ENCODE measurements around the gene TSKU.

TSKU gene

GRCh38 chr11:76766521-76766920 is 16.6 kb upstream of the TSKU start:
- H3K9ac ChIP-seq (ENCODE audit: insufficient read length), result no peak overlapping the region
- TF ChIP-seq EZH2 (IDR thresholded peaks at IDR 0.05) (no peak), POLR2AphosphoS5 (IDR thresholded peaks at IDR 0.05; ENCODE audit: borderline replicate concordance, low read depth, low read length) (no peak), FOXP2 (optimal IDR thresholded peaks at IDR 0.05; ENCODE audit: control extremely low read depth, extremely low read length, insufficient read depth) (no peak)
- H3K4me3 ChIP-seq, result no peak overlapping the region
- DNase-seq (ENCODE audit: low read depth, low spot score), result no peak
- no peaks in the 10 kb centered on the region for H3K9me3 ChIP-seq (ENCODE audit: low read depth, low read length)
- no peaks in the 10 kb centered on the region for H3K36me3 ChIP-seq (ENCODE audit: insufficient read depth, low read length)
- no peak overlapping the region for H3K27ac ChIP-seq

DNA sequence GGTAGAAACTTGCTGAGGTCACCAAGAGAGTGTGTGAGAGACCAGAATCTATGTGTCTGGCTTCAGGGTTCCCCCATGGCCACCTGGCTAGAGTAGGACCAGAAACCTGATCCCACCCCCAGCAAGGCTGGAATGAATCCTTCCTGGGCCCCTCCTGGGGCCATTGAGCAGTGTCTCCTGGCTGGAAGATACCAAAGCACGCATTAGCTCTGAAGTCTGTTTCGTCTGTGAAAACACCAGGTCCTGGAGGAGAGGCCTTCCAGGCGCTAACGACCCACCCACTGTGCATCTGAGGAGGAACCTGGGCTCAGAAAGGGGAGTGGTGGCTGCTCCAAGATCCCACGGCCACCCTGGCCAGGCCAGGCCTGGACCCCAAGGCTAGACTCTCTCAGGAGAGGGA is 15.5 kb upstream of the TSKU start:
- Histone ChIP-seq H3K9me3 (ENCODE audit: low read depth, low read length) (no peaks in the 10 kb centered on the region), H3K4me3 (peak overlapping the region; percentile 9; the same call in 1 of the 2 replicates), H3K27ac (no peak overlapping the region), H3K9ac (ENCODE audit: insufficient read length) (no peak overlapping the region), H3K36me3 (ENCODE audit: insufficient read depth, low read length) (no peaks in the 10 kb centered on the region)
- TF ChIP-seq EZH2 (IDR thresholded peaks at IDR 0.05) (no peak), POLR2AphosphoS5 (IDR thresholded peaks at IDR 0.05; ENCODE audit: borderline replicate concordance, low read depth, low read length) (no peak), FOXP2 (optimal IDR thresholded peaks at IDR 0.05; ENCODE audit: control extremely low read depth, extremely low read length, insufficient read depth) (no peak)
- DNase-seq (ENCODE audit: low read depth, low spot score), result no peak

- DNase-seq (ENCODE audit: low read depth, low spot score), result no peak
- H3K4me3 ChIP-seq, result peak overlapping the region; percentile 29
- no peak overlapping the region for H3K27ac ChIP-seq
- TF ChIP-seq FOXP2 (optimal IDR thresholded peaks at IDR 0.05; ENCODE audit: control extremely low read depth, extremely low read length, insufficient read depth) (no peak), EZH2 (IDR thresholded peaks at IDR 0.05) (no peak), POLR2AphosphoS5 (IDR thresholded peaks at IDR 0.05; ENCODE audit: borderline replicate concordance, low read depth, low read length) (no peak)
- no peak overlapping the region for H3K9ac ChIP-seq (ENCODE audit: insufficient read length)
- H3K9me3 ChIP-seq (ENCODE audit: low read depth, low read length), result no peaks in the 10 kb centered on the region
- no peaks in the 10 kb centered on the region for H3K36me3 ChIP-seq (ENCODE audit: insufficient read depth, low read length)
Observed at GRCh38 chr11:76768088-76768908, 14.9 kb upstream of the TSKU start.

- Histone ChIP-seq H3K9me3 (ENCODE audit: low read depth, low read length) (no peaks in the 10 kb centered on the region), H3K9ac (ENCODE audit: insufficient read length) (no peak overlapping the region), H3K4me3 (peak overlapping the region; percentile 29; the same call in 1 of the 2 replicates), H3K36me3 (ENCODE audit: insufficient read depth, low read length) (no peaks in the 10 kb centered on the region), H3K27ac (no peak overlapping the region)
- TF ChIP-seq EZH2 (IDR thresholded peaks at IDR 0.05) (no peak), FOXP2 (optimal IDR thresholded peaks at IDR 0.05; ENCODE audit: control extremely low read depth, extremely low read length, insufficient read depth) (no peak), POLR2AphosphoS5 (IDR thresholded peaks at IDR 0.05; ENCODE audit: borderline replicate concordance, low read depth, low read length) (no peak)
- DNase-seq (ENCODE audit: low read depth, low spot score), result no peak
Observed at GRCh38 chr11:76768909-76769560, 14.1 kb upstream of the TSKU start.

DNA sequence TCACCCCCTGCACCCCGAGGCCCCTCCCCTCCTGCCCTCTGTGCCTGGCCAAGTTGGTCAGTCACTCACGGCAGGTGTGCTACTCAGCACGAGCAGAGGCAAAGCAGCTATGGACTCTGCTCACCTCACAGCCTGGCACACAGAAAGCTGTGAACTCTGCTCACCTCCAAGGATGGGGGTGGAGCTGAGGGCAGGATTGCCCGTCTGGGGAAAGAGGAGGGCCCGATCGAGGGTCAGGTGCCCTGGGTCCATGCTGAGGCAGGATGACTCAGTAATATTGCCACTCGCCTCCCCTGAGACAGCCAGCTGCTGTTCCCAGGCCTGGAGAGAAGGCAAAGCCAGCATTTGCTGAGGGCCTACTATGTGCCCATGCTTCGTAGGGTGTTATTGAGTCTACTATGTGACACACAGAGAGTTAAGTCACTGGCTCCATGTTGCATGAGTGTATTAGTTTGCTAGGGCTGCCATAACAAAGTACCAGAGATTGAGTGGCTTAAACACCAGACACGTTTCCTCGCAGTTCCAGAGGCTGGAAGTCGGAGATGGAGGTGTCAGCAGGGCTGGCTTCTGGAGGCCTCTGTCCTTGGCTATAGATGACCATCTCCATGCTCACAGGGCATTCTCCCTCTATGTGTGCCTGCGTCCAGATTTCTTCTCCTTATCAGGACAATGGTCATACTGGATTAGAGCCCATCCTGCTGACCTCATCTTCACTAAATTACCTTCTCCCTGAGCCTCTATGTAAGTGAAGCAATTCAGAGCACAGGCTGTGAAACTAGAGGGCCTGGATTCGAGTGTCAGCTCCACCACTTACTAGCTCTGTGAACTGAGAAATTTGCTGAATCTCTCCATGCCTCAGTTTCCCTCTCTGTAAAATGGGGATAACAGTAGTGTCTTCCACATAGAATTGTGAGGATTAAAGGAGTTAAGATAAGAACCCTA is 13.2 kb upstream of the TSKU start:
- H3K27ac ChIP-seq, result no peak overlapping the region
- no peaks in the 10 kb centered on the region for H3K36me3 ChIP-seq (ENCODE audit: insufficient read depth, low read length)
- no peaks in the 10 kb centered on the region for H3K9me3 ChIP-seq (ENCODE audit: low read depth, low read length)
- H3K9ac ChIP-seq (ENCODE audit: insufficient read length), result no peak overlapping the region
- TF ChIP-seq POLR2AphosphoS5 (IDR thresholded peaks at IDR 0.05; ENCODE audit: borderline replicate concordance, low read depth, low read length), result no peak
- no peak for TF ChIP-seq FOXP2 (optimal IDR thresholded peaks at IDR 0.05; ENCODE audit: control extremely low read depth, extremely low read length, insufficient read depth)
- TF ChIP-seq EZH2 (IDR thresholded peaks at IDR 0.05), result no peak
- H3K4me3 ChIP-seq, result no peak overlapping the region
- no peak for DNase-seq (ENCODE audit: low read depth, low spot score)

DNA sequence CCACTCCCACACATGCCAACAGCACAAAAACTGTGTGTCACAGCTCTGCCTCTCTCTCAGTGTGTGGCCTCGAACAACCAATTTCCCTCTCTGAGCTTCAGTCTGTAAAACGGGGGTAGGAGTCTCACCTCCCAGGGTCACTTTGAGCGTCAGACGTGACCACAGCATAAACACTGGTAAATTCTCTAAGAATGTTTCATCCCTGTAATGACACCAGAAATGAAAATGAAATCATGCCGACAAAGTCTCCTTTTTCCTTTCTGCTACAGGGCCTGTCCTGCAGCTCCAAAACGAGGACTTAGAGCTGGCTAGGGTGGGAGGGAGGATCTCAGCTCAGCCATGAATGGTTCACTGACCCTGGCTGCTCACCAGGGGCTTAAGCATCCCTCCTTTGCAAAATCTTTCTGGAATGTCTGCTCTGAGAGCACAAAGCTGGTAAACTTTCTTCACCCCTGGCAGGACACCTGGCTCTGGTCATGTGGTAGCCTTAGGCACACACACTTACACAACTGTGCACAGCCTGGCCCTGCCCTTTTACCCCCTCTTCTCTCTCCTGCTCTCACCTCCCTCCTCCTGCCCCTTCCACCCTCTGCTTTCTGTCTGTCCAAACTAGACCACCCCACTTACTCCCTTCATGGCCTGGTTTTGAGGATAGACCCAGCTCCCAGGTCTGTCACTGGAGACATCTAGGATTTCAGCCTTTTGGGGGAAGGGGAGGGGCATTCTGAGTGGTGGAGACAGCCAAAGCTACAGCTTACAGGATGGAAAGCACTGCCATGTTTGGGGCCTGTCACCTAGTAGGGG is 12.3 kb upstream of the TSKU start:
- H3K9ac ChIP-seq (ENCODE audit: insufficient read length), result no peak overlapping the region

GRCh38 chr11:76771446-76772099 is 11.6 kb upstream of the TSKU start:
- Histone ChIP-seq H3K4me3 (no peak overlapping the region), H3K9me3 (ENCODE audit: low read depth, low read length) (no peaks in the 10 kb centered on the region; the same call in 1 of the 2 replicates), H3K36me3 (ENCODE audit: insufficient read depth, low read length) (no peaks in the 10 kb centered on the region), H3K27ac (no peak overlapping the region), H3K9ac (ENCODE audit: insufficient read length) (no peak overlapping the region)
- DNase-seq (ENCODE audit: low read depth, low spot score), result no peak
- TF ChIP-seq EZH2 (IDR thresholded peaks at IDR 0.05), result no peak
- no peak for TF ChIP-seq FOXP2 (optimal IDR thresholded peaks at IDR 0.05; ENCODE audit: control extremely low read depth, extremely low read length, insufficient read depth)
- no peak for TF ChIP-seq POLR2AphosphoS5 (IDR thresholded peaks at IDR 0.05; ENCODE audit: borderline replicate concordance, low read depth, low read length)

More for the DNA sequence above, 12.3 kb upstream of the TSKU start:
- Histone ChIP-seq H3K27ac (no peak overlapping the region), H3K36me3 (ENCODE audit: insufficient read depth, low read length) (no peaks in the 10 kb centered on the region), H3K4me3 (no peak overlapping the region), H3K9me3 (ENCODE audit: low read depth, low read length) (no peaks in the 10 kb centered on the region)
- TF ChIP-seq EZH2 (IDR thresholded peaks at IDR 0.05) (no peak), POLR2AphosphoS5 (IDR thresholded peaks at IDR 0.05; ENCODE audit: borderline replicate concordance, low read depth, low read length) (no peak), FOXP2 (optimal IDR thresholded peaks at IDR 0.05; ENCODE audit: control extremely low read depth, extremely low read length, insufficient read depth) (no peak)
- no peak for DNase-seq (ENCODE audit: low read depth, low spot score)

Data from SK-N-MC (cell line).